ENCODE results near the gene ANKRD24. TPM values are rescaled to one million over a fixed set of nuclear protein-coding genes. Genes with fewer than 3 reads are reported as not detected.
"Not testable (repeated sequence)": the region's sequence is repeated elsewhere in the genome, so short reads cannot be mapped to it uniquely, and the experiment has no call there.

ANKRD24 gene
- total RNA-seq, 1 donor from 2014 or later, result 0.40 TPM

- no peak for DNase-seq (ENCODE audit: low read depth in 2 of 2)
Observed at GRCh38 chr19:4197625-4198466, 15.4 kb downstream of the ANKRD24 start.

GRCh38 chr19:4198467-4199126 lies 16.1 kb downstream of the ANKRD24 start:
- no peak for DNase-seq (ENCODE audit: low read depth in 2 of 2)

DNA sequence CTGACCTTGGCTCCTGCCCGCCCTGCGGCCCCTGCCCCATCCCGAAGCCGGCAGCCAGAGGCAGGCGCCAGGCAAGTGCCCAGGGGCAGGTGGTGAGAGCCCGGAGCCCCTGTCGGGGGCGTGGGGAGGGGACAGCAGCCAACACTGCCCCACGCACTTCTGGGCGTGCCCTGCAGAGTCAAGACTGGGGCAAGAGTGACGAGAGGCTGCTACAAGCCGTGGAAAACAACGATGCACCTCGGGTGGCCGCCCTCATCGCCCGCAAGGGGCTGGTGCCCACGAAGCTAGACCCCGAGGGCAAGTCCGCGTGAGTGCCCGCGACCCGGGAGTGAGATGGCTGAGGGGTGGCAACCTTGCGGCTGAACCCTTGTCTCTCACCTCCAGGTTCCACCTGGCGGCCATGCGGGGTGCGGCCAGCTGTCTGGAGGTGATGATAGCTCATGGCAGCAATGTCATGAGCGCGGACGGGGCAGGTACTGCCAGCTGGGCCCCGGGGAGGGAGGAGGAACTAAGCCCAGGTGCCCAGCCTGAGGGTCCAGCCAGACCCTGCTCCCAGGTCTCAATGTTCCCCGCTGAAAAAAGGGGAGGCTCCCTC lies 17.3 kb downstream of the ANKRD24 start:
- no peak for DNase-seq (ENCODE audit: low read depth in 2 of 2)

GRCh38 chr19:4200940-4201542 lies 18.6 kb downstream of the ANKRD24 start:
- DNase-seq (ENCODE audit: low read depth in 2 of 2), result no peak

- no peak for DNase-seq (ENCODE audit: low read depth in 2 of 2)
Observed at GRCh38 chr19:4201798-4202197, 19.3 kb downstream of the ANKRD24 start.

- peak in 1 of 2 donors; percentile 50 for DNase-seq (ENCODE audit: low read depth in 2 of 2)
Observed at GRCh38 chr19:4206818-4207484, 24.5 kb downstream of the ANKRD24 start.

DNA sequence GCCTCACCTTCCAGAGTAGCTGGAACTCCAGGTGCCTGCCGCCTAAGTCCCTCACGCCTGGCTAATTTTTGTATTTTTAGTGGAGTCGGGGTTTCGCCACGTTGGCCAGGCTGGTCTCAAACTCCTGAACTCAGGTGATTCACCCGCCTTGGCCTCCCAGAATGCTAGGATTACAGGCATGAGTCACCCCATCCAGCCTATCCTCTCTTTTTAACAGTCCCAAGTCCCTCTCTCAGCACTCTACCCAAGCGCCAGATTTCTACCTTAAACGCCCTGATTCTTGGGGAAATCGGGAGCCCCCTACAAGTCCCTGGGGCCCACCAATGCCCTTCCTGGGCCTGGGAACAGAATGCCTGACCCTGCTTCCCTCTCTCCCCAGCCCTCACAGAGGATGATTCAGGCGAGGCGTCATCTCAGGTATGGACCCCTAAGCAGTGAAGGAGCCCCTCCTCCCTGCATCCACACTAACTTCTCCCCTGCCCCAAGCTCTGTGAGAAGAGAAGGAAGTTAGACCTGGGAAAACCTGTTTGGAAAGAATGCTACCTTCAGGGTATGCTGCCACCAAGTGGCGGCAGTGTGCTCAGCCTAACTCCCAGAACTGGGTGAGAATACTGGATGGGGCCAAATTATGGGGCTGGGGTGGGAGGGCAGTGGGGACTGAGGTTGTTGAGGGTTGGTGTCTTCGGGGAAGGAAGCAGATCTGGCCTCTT lies 26.1 kb downstream of the ANKRD24 start:
- peak; percentile 28 to 30 for DNase-seq (ENCODE audit: low read depth in 2 of 2)

DNA sequence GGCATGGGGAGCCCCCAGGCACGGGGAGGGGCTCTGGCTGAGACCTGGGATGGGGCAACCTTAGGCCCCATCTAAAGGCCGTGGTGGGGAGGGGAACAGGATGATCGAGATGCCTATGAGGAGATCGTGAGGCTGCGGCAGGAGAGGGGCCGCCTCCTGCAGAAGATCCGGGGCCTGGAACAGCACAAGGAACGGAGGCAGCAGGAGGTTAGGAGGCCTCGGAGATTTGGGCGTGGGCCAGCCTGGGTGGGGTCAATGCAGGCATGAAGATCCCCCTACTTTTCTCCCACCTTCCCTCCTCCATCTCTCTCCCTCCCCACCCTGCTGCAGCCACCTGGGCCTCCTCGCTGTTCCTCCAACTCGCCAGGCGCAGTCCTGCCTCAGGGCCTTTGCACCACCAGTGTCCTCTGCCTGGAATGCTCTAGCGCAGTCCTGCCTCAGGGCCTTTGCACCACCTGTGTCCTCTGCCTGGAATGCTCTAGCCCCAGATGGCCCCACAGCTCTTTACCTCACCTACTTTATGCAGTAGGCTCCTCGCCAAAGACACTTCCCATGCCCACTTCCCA lies 27.8 kb downstream of the ANKRD24 start:
- no peak for DNase-seq (ENCODE audit: low read depth in 2 of 2)

GRCh38 chr19:4213116-4213515 lies 30.6 kb downstream of the ANKRD24 start:
- no peak for DNase-seq (ENCODE audit: low read depth in 2 of 2)

DNA sequence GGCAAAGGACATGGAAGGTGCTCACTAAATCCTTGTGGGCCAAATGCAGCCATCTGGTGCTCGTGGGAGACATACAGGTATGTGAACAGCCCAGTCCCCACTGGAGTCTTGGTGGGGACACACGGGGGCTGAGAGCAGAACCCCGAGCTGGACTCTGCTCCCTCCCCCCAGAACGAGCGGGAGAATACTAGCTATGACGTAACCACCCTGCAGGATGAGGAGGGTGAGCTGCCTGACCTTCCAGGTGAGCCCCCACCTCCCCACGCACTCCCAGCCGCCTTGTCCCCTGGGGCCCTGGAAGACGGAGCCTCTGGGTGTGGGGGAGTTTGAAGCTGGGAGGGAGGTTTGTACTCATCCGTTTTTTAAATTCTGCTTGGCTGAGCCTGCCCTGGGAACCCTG lies 33.3 kb downstream of the ANKRD24 start:
- DNase-seq (ENCODE audit: low read depth in 2 of 2), result no peak

DNA sequence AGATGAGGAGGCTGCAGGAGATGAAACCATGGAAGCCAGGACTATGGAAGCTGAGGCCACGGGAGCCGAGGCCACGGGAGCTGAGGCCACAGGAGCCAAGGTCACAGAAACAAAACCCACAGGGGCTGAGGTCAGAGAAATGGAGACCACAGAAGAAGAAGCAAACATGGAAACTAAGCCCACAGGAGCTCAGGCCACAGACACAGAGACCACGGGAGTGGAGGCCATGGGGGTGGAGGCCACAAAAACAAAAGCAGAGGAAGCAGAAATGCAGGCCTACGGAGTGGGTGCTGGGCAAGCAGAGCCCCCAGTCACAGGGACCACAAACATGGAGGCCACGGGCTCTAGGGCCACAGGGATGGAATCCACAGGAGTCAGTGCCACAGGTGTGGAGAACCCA lies 34.4 kb downstream of the ANKRD24 start:
- no peak for DNase-seq (ENCODE audit: low read depth in 2 of 2)

DNA sequence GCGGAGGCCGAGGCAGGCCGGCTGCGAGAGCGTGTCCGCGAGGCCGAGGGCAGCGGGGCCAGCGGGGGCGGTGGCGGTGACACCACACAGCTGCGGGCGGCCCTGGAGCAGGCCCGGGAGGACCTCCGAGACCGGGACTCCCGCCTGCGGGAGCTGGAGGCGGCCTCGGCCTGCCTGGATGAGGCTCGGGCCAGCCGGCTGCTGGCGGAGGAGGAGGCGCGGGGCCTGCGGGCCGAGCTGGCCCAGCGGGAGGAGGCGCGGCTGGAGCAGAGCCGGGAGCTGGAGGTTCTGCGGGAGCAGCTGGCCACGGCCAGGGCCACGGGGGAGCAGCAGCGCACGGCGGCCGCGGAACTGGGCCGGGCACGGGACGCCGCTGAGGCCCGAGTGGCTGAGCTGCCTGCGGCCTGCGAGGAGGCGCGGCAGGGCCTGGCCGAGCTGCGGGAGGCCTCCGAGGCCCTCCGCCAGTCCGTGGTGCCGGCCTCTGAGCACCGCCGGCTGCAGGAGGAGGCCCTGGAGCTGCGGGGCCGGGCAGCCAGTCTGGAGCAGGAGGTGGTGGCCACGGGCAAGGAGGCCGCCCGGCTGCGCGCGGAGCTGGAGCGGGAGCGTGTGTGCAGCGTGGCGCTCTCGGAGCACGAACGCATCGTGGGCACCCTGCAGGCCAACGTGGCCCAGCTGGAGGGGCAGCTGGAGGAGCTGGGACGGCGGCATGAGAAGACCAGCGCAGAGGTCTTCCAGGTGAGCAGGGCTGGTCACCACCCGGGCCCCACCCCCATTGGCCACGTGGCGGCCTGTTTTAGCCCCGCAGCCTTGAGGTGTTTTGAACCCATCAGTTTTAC lies 35.2 kb downstream of the ANKRD24 start:
- DNase-seq (ENCODE audit: low read depth in 2 of 2), result no peak

GRCh38 chr19:4218523-4218922 lies 36.0 kb downstream of the ANKRD24 start:
- not testable (repeated sequence) for DNase-seq (ENCODE audit: low read depth in 2 of 2)

- no peak for DNase-seq (ENCODE audit: low read depth in 2 of 2)
Observed at GRCh38 chr19:4220188-4220587, 37.7 kb downstream of the ANKRD24 start.

GRCh38 chr19:4224470-4224869 lies 42.0 kb downstream of the ANKRD24 start:
- no peak for DNase-seq (ENCODE audit: low read depth in 2 of 2)

GRCh38 chr19:4225885-4226284 lies 43.4 kb downstream of the ANKRD24 start:
- no peak for DNase-seq (ENCODE audit: low read depth in 2 of 2)

DNA sequence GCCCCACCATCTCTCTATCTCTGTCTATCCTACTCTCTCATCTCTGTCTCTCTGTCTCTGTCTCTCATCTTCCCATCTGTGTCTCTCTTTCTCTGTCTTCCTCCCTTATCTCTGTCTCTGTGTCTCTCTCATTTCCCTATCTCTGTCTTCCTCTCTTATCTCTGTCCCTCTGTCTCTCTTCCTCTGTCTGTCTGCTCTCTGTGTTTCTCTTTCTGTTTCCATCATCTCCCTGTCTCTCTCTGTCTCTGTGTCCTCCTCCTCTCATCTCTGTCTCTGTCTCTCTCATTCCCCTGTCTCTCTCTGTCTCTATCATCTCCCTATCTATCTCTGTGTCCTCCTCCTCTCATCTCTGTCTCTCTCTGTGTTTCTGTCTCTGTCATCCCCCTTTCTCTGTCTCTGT lies 45.3 kb downstream of the ANKRD24 start:
- no peak for DNase-seq (ENCODE audit: low read depth in 2 of 2)

- no peak for DNase-seq (ENCODE audit: low read depth in 2 of 2)
Observed at GRCh38 chr19:4228765-4229178, 46.3 kb downstream of the ANKRD24 start.

DNA sequence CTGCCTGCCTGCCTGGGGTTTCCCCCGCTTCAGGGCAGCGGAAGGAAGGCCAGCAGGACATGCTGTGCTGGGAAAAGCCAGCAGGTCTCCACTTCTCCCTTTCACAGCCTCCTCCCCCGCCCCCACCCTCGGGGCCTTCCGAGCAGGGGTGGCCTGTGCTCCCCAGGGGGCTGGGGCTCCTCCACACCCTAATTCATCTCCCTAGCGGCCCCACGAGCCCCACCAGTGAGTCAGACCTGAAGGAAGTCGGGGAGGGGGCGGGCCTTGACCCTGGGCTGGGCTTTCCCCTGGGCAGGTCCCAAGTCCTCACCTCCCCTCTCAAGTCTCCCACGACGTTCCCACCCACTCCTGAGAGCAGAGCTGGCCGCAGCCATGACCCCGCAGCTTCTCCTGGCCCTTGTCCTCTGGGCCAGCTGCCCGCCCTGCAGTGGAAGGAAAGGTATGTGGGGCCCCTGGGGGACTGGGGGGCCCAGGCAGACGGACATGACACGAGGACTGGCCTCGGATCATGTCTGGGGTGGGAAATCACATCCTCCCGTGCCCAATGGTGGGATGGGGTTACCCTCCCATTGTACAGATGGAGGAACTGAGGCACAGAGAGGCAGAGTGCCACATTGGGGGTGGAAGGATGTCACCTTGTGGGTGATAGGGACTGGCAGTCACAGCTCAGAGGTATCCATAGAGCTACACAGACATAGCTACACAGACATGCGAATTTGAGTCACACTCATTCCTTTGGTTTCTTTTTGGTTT lies 46.9 kb downstream of the ANKRD24 start, which contains the start of gene EBI3:
Gene EBI3 (plus strand): TSS at position 345 of the 753 bp plus-strand sequence. CDS start 28 bp downstream, at position 373.
- peak; percentile 37 to 42 for DNase-seq (ENCODE audit: low read depth in 2 of 2)
